K562 (cell line): ENCODE measurements around the gene TEX51.

Experiments used
- EZH2 ChIP-seq: IDR thresholded peaks from 2 replicates; pipeline ENCODE4 v1.6.1; 2012; ENCODE audit warnings: low read depth, mild to moderate bottlenecking, inconsistent platforms, low read length, borderline replicate concordance
- FOXM1 ChIP-seq, 2 experiments: fragments of 450-650 bp in 1 of 2; sonication (generic) in 1 of 2; formaldehyde crosslinking in 1 of 2; IDR thresholded peaks; 2 replicates each; pipeline versions ENCODE4 v1.6.1 to v1.9.0; 2017 to 2022; ENCODE audit warnings: low read depth in 2 of 2, mild to moderate bottlenecking in 2 of 2, missing genetic modification reagents in 1 of 2, moderate library complexity in 1 of 2
- NFXL1 ChIP-seq: fragments of 450-650 bp; formaldehyde crosslinking; IDR thresholded peaks from 2 replicates; pipeline ENCODE4 v1.4.0; 2021; ENCODE audit warnings: mild to moderate bottlenecking
- RBBP5 ChIP-seq: fragments of 200-600 bp; sonication (generic); IDR thresholded peaks from 2 replicates; pipeline ENCODE4 v1.6.1; 2012; ENCODE audit warnings: borderline replicate concordance, mild to moderate bottlenecking, low read length, control low read depth, inconsistent platforms; ENCODE audit not compliant: insufficient read depth, poor library complexity, severe bottlenecking
- SRF ChIP-seq, 2 experiments: fragments of 250-450, 450-650 bp in 1 of 2; sonication (Bioruptor Pico) in 1 of 2; sonication (generic) in 1 of 2; formaldehyde crosslinking; IDR thresholded peaks; 2 replicates each; pipeline versions ENCODE4 v1.5.0 to v1.5.1; 2020 to 2022; ENCODE audit warnings: mild to moderate bottlenecking in 1 of 2, missing genetic modification reagents in 1 of 2
- ZBTB49 ChIP-seq: sonication (generic); formaldehyde crosslinking; IDR thresholded peaks from 2 replicates; pipeline ENCODE4 v1.8.0; 2022; ENCODE audit warnings: missing genetic modification reagents, mild to moderate bottlenecking, borderline replicate concordance
- ZNF3 ChIP-seq: fragments of 250-450 bp; sonication (Bioruptor Pico); IDR thresholded peaks from 2 replicates; pipeline ENCODE4 v1.5.0; 2021; ENCODE audit warnings: mild to moderate bottlenecking, moderate library complexity

- TF ChIP-seq ZNF3 (CRISPR knock-in tag) (no peak), SRF (CRISPR knock-in tag; IDR thresholded peaks at IDR 0.05) (no peak), FOXM1 (IDR thresholded peaks at IDR 0.05; ENCODE audit: low read depth) (no peak), FOXM1 (CRISPR knock-in tag; IDR thresholded peaks at IDR 0.05; ENCODE audit: low read depth) (no peak), RBBP5 (no peak), ZBTB49 (CRISPR knock-in tag) (no peak), NFXL1 (CRISPR knock-in tag) (no peak), EZH2 (no peak)
Observed at GRCh38 chr2:126911111-126911796, 12.6 kb downstream of the TEX51 start.
